DOHH2 (cell line): Measurements from ENCODE around the gene CD79B.

ENCODE experiments used
- CTCF ChIP-seq: fragments of 200-600 bp; sonication (generic); IDR thresholded peaks from one replicate; pipeline ENCODE4 v1.5.1; 2014; ENCODE audit warnings: antibody characterized with exemption, mild to moderate bottlenecking, low read depth, low read length; ENCODE audit not compliant: poor library complexity, severe bottlenecking
- EZH2phosphoT487 ChIP-seq: fragments of 200-600 bp; sonication (generic); IDR thresholded peaks from 2 replicates; pipeline ENCODE4 v1.6.1; 2017; ENCODE audit warnings: borderline replicate concordance, mild to moderate bottlenecking, antibody characterized with exemption, low read length, moderate library complexity, mixed read lengths

GRCh38 chr17:63927464-63928171 is 4.5 kb downstream of the CD79B start:
- TF ChIP-seq CTCF: no peak
- no peak for TF ChIP-seq EZH2phosphoT487
